GM19025 (cell line): Measurements from ENCODE around the gene AMBRA1.
"Not testable (repeated sequence)": the region's sequence is repeated elsewhere in the genome, so short reads cannot be mapped to it uniquely, and the experiment has no call there.

Source experiments
- ATAC-seq: cut with Tn5 transposase; IDR thresholded peaks from one replicate; pipeline ENCODE4 v1.9.1; 2021; ENCODE audit warnings: mild to moderate bottlenecking, low read depth, moderate library complexity; ENCODE audit not compliant: unreplicated experiment

AMBRA1 gene

GRCh38 chr11:46373787-46374740, 219.8 kb downstream of the AMBRA1 start:
- ATAC-seq = no peak

GRCh38 chr11:46372501-46372900, 221.3 kb downstream of the AMBRA1 start:
- ATAC-seq = not testable (repeated sequence)

- no peak for ATAC-seq
These were observed 221.7 kb downstream of the AMBRA1 start for GRCh38 chr11:46372086-46372485.

GRCh38 chr11:46371262-46371661, 222.6 kb downstream of the AMBRA1 start:
- ATAC-seq = not testable (repeated sequence)

GRCh38 chr11:46370253-46370652, 223.6 kb downstream of the AMBRA1 start:
- ATAC-seq = no peak

- ATAC-seq = no peak
These were observed 224.2 kb downstream of the AMBRA1 start for GRCh38 chr11:46369458-46370152.

GRCh38 chr11:46367916-46368267, 225.9 kb downstream of the AMBRA1 start:
- no peak for ATAC-seq

GRCh38 chr11:46367244-46367915, 226.4 kb downstream of the AMBRA1 start:
- ATAC-seq = peak; percentile 67

- ATAC-seq = no peak
These were observed 227.1 kb downstream of the AMBRA1 start for GRCh38 chr11:46366661-46367161.

- ATAC-seq = no peak
These were observed 227.6 kb downstream of the AMBRA1 start for GRCh38 chr11:46366260-46366659.

- no peak for ATAC-seq
These were observed 229.0 kb downstream of the AMBRA1 start for GRCh38 chr11:46364791-46365190.

GRCh38 chr11:46364056-46364455, 229.8 kb downstream of the AMBRA1 start:
- no peak for ATAC-seq

- ATAC-seq = no peak
These were observed 230.3 kb downstream of the AMBRA1 start for GRCh38 chr11:46363455-46364005.

- no peak for ATAC-seq
These were observed 230.8 kb downstream of the AMBRA1 start for GRCh38 chr11:46363031-46363407.

- ATAC-seq = no peak
These were observed 231.4 kb downstream of the AMBRA1 start for GRCh38 chr11:46362156-46363030.

- peak; percentile 89 for ATAC-seq
These were observed 232.3 kb downstream of the AMBRA1 start for GRCh38 chr11:46361283-46362155.

GRCh38 chr11:46360878-46361277, 232.9 kb downstream of the AMBRA1 start:
- no peak for ATAC-seq

- no peak for ATAC-seq
These were observed 233.9 kb downstream of the AMBRA1 start for GRCh38 chr11:46359953-46360352.

- no peak for ATAC-seq
These were observed 236.3 kb downstream of the AMBRA1 start for GRCh38 chr11:46357483-46357936.
